Measurements from ENCODE around the gene MACROD1.

The MACROD1 gene

GRCh38 chr11:64127267-64128072 lies 38.4 kb downstream of the MACROD1 start:
- DNase-seq, result no peak

- DNase-seq, result no peak
These were observed 39.1 kb downstream of the MACROD1 start for GRCh38 chr11:64126796-64127195.

GRCh38 chr11:64126371-64126770 lies 39.5 kb downstream of the MACROD1 start:
- no peak for DNase-seq

GRCh38 chr11:64125676-64126075 lies 40.2 kb downstream of the MACROD1 start:
- no peak for DNase-seq

- no peak for DNase-seq
These were observed 41.8 kb downstream of the MACROD1 start for GRCh38 chr11:64124147-64124546.

GRCh38 chr11:64123679-64124078 lies 42.2 kb downstream of the MACROD1 start:
- no peak for DNase-seq

GRCh38 chr11:64122411-64123410 lies 43.2 kb downstream of the MACROD1 start:
- no peak for DNase-seq

- no peak for DNase-seq
These were observed 44.1 kb downstream of the MACROD1 start for GRCh38 chr11:64121663-64122410.

- no peak for DNase-seq
These were observed 44.9 kb downstream of the MACROD1 start for GRCh38 chr11:64120951-64121569.

- no peak for DNase-seq
These were observed 46.2 kb downstream of the MACROD1 start for GRCh38 chr11:64119700-64120099.

- DNase-seq, result no peak
These were observed 46.8 kb downstream of the MACROD1 start for GRCh38 chr11:64118876-64119665.

GRCh38 chr11:64117763-64118459 lies 48.0 kb downstream of the MACROD1 start:
- no peak for DNase-seq

- no peak for DNase-seq
These were observed 50.1 kb downstream of the MACROD1 start for GRCh38 chr11:64115531-64116522.

GRCh38 chr11:64114231-64114630 lies 51.7 kb downstream of the MACROD1 start:
- DNase-seq, result no peak

GRCh38 chr11:64113462-64113780 lies 52.5 kb downstream of the MACROD1 start:
- no peak for DNase-seq

GRCh38 chr11:64112771-64113461 lies 53.0 kb downstream of the MACROD1 start:
- no peak for DNase-seq

- DNase-seq, result no peak
These were observed 55.2 kb downstream of the MACROD1 start for GRCh38 chr11:64110465-64111375.

GRCh38 chr11:64109332-64109731 lies 56.6 kb downstream of the MACROD1 start:
- DNase-seq, result no peak
